DOHH2 (cell line): Measurements from ENCODE around the gene CMIP.

Experiments
- H3F3A ChIP-seq: fragments of 200-600 bp; sonication (generic), shearing (Covaris generic); 2 replicates; pipeline ENCODE4 v1.6.0; 2016; ENCODE audit warnings: antibody characterized with exemption, mild to moderate bottlenecking; ENCODE audit not compliant: control insufficient read depth, insufficient read depth
- H3K27ac ChIP-seq: fragments of 200-600 bp; sonication (generic); 2 replicates; pipeline ENCODE4 v1.5.1; 2014; ENCODE audit warnings: low read depth, mild to moderate bottlenecking, low read length, moderate library complexity
- H3K27me3 ChIP-seq: fragments of 200-600 bp; sonication (generic); 2 replicates; pipeline ENCODE4 v1.6.1; 2014; ENCODE audit warnings: mild to moderate bottlenecking, low read length, mixed read lengths; ENCODE audit not compliant: control insufficient read depth
- H3K36me3 ChIP-seq: fragments of 200-600 bp; sonication (generic); 2 replicates; pipeline ENCODE4 v1.6.1; 2014; ENCODE audit warnings: mild to moderate bottlenecking, low read length, moderate library complexity, mixed read lengths; ENCODE audit not compliant: control insufficient read depth
- H3K4me1 ChIP-seq: fragments of 200-600 bp; sonication (generic); 2 replicates; pipeline ENCODE4 v1.6.1; 2014; ENCODE audit warnings: mild to moderate bottlenecking, low read length, mixed read lengths; ENCODE audit not compliant: control insufficient read depth
- H3K4me2 ChIP-seq: fragments of 200-600 bp; sonication (generic); 2 replicates; pipeline ENCODE4 v1.6.0; 2014; ENCODE audit warnings: mild to moderate bottlenecking, low read length, moderate library complexity
- H3K4me3 ChIP-seq: fragments of 200-600 bp; sonication (generic); 2 replicates; pipeline ENCODE4 v1.5.1; 2014; ENCODE audit warnings: mild to moderate bottlenecking, low read length, mixed read lengths
- H3K79me2 ChIP-seq: fragments of 200-600 bp; sonication (generic); 2 replicates; pipeline ENCODE4 v1.6.1; 2014; ENCODE audit warnings: mild to moderate bottlenecking, low read length, mixed read lengths; ENCODE audit not compliant: control insufficient read depth
- H3K9me2 ChIP-seq: fragments of 200-600 bp; sonication (generic); replicated peaks from 2 replicates; pipeline ENCODE4 v1.6.1; 2014; ENCODE audit warnings: mild to moderate bottlenecking, low read length, mixed read lengths; ENCODE audit not compliant: control insufficient read depth
- H3K9me3 ChIP-seq: fragments of 200-600 bp; sonication (generic); 2 replicates; pipeline ENCODE4 v1.6.1; 2014; ENCODE audit warnings: antibody characterized with exemption, low read length, mixed read lengths; ENCODE audit not compliant: control insufficient read depth, insufficient read depth
- H4K20me1 ChIP-seq: fragments of 200-600 bp; sonication (generic); 2 replicates; pipeline ENCODE4 v1.6.0; 2014; ENCODE audit warnings: low read depth, mild to moderate bottlenecking, antibody characterized with exemption, low read length, moderate library complexity; ENCODE audit not compliant: control insufficient read depth, insufficient read depth
- EZH2phosphoT487 ChIP-seq: fragments of 200-600 bp; sonication (generic); IDR thresholded peaks from 2 replicates; pipeline ENCODE4 v1.6.1; 2017; ENCODE audit warnings: borderline replicate concordance, mild to moderate bottlenecking, antibody characterized with exemption, low read length, moderate library complexity, mixed read lengths
- TF ChIP-seq, protein P1 (sequence below): fragments of 200-600 bp; sonication (generic); IDR thresholded peaks from one replicate; pipeline ENCODE4 v1.5.1; 2014; ENCODE audit warnings: antibody characterized with exemption, mild to moderate bottlenecking, low read depth, low read length; ENCODE audit not compliant: poor library complexity, severe bottlenecking

Gene CMIP

DNA sequence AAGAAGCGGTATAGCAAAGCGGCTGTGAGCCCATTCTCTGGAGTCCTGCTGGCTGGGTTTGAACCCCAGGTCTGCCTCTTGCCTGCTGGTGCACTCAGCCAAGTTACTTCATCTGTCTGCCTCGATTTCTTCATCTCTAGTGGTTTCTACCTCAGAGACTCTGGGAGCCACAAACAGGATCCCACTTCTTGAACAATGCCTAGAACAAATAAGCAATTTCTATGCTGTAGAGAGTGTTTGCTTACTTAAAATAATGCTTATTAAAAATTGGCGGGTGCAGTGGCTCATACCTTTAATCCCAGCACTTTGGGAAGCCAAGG, 75.5 kb downstream of the CMIP start:
- no peak for TF ChIP-seq EZH2phosphoT487
- TF ChIP-seq, protein P1, sequence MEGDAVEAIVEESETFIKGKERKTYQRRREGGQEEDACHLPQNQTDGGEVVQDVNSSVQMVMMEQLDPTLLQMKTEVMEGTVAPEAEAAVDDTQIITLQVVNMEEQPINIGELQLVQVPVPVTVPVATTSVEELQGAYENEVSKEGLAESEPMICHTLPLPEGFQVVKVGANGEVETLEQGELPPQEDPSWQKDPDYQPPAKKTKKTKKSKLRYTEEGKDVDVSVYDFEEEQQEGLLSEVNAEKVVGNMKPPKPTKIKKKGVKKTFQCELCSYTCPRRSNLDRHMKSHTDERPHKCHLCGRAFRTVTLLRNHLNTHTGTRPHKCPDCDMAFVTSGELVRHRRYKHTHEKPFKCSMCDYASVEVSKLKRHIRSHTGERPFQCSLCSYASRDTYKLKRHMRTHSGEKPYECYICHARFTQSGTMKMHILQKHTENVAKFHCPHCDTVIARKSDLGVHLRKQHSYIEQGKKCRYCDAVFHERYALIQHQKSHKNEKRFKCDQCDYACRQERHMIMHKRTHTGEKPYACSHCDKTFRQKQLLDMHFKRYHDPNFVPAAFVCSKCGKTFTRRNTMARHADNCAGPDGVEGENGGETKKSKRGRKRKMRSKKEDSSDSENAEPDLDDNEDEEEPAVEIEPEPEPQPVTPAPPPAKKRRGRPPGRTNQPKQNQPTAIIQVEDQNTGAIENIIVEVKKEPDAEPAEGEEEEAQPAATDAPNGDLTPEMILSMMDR: no peak
- no peaks in the 10 kb centered on the region for H3K36me3 ChIP-seq
- H3F3A ChIP-seq: no peaks in the 10 kb centered on the region
- H3K4me3 ChIP-seq: no peak overlapping the region
- no peak overlapping the region for H3K4me2 ChIP-seq
- no peaks in the 10 kb centered on the region for H3K9me3 ChIP-seq
- H4K20me1 ChIP-seq: peaks cover 9% of the 10 kb centered on the region; the same call in 1 of the 2 replicates
- H3K9me2 ChIP-seq: no peaks in the 10 kb centered on the region
- no peaks in the 10 kb centered on the region for H3K27me3 ChIP-seq
- no peak overlapping the region for H3K27ac ChIP-seq
- peaks cover 8% of the 10 kb centered on the region for H3K79me2 ChIP-seq
- peaks cover 22% of the 10 kb centered on the region for H3K4me1 ChIP-seq

DNA sequence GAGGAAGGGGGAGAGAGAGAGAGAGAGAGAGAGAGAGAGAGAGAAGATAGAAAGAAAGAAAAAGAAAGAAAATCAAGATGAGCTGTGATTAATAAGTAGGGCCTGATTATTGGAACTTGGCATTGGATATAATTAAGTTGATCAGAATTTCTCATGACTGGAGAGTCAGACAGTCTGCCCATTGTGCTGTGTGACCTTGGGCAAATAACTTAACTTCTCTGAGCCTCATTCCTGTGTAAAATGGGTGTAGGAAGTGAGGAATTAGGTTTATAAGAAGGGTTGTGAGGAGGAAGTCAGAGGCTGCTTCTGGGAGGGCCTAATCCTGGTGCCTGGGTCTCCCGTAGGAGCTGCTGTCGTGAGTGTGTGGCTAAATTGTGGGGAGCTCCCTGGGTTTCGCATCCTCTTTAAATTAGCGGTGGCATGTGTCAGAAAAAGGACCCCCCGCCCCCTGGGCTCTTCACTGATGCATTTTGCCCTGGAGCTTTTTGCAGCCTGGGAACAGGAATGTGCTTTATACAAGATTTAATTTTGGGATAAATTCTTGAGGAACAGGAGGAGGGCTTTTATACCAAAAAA, 76.0 kb downstream of the CMIP start:
- Histone ChIP-seq H3K27me3 (no peaks in the 10 kb centered on the region), H3K27ac (no peak overlapping the region), H3K9me3 (no peaks in the 10 kb centered on the region), H3K79me2 (0 out of 2 replicates have a peak, but pooled peaks cover 8% of the 10 kb centered on the region), H3K4me2 (no peak overlapping the region), H4K20me1 (peaks cover 9% of the 10 kb centered on the region; the same call in 1 of the 2 replicates), H3K4me1 (peaks cover 22% of the 10 kb centered on the region), H3F3A (no peaks in the 10 kb centered on the region), H3K9me2 (no peaks in the 10 kb centered on the region), H3K4me3 (no peak overlapping the region), H3K36me3 (no peaks in the 10 kb centered on the region)
- no peak for TF ChIP-seq EZH2phosphoT487
- TF ChIP-seq, protein P1: no peak

DNA sequence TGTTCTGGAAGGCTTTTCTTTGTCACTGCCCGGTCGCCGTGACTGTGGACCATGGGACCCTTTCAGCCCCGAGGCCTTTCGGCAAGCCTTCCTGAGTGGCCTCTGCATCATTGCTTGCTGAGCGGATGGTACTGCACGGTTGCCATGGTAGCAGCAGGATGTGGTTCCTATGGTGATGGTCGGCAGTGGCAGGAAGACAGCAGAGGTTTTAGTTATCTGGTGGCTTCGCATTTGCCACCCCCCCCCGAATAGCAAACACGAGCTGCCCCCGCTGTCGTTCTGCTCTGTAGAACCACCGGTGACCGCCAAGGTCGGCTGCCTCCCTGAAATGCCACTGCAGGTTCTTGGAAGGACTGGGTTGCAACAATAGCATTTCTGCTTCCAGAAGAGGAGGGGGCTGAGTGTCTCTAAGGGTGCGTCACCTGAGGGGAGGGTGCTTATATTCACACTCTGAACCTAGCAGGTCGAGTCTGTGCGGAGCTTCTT, 76.6 kb downstream of the CMIP start:
- Histone ChIP-seq H4K20me1 (peaks cover 9% of the 10 kb centered on the region; the same call in 1 of the 2 replicates), H3K4me2 (no peak overlapping the region), H3F3A (no peaks in the 10 kb centered on the region)

More for the DNA sequence above, 76.6 kb downstream of the CMIP start:
- H3K4me1 ChIP-seq: peaks cover 22% of the 10 kb centered on the region
- H3K27ac ChIP-seq: no peak overlapping the region
- TF ChIP-seq, protein P1: no peak
- TF ChIP-seq EZH2phosphoT487: no peak
- H3K9me3 ChIP-seq: no peaks in the 10 kb centered on the region
- no peaks in the 10 kb centered on the region for H3K27me3 ChIP-seq
- no peaks in the 10 kb centered on the region for H3K36me3 ChIP-seq
- H3K9me2 ChIP-seq: no peaks in the 10 kb centered on the region
- H3K4me3 ChIP-seq: no peak overlapping the region
- 0 out of 2 replicates have a peak, but pooled peaks cover 8% of the 10 kb centered on the region for H3K79me2 ChIP-seq
